Panc1 (cell line): ENCODE data around the gene TSC22D3.
A peak's percentile ranks its signal among the peaks of the same experiment; 100 is the strongest.

Experiments
- CTCF ChIP-seq: fragments of 450-650 bp; IDR thresholded peaks from 2 replicates; pipeline ENCODE4 v1.5.1; 2017; ENCODE audit warnings: mild to moderate bottlenecking
- TF ChIP-seq, protein P1 (sequence below), 2 experiments: IDR thresholded peaks; 2 replicates each; pipeline ENCODE4 v1.6.1; 2011 to 2012; ENCODE audit warnings: low read depth in 2 of 2, control low read depth in 1 of 2, low read length in 1 of 2, mild to moderate bottlenecking in 1 of 2, moderate library complexity in 1 of 2; ENCODE audit not compliant: insufficient read depth in 1 of 2

DNA sequence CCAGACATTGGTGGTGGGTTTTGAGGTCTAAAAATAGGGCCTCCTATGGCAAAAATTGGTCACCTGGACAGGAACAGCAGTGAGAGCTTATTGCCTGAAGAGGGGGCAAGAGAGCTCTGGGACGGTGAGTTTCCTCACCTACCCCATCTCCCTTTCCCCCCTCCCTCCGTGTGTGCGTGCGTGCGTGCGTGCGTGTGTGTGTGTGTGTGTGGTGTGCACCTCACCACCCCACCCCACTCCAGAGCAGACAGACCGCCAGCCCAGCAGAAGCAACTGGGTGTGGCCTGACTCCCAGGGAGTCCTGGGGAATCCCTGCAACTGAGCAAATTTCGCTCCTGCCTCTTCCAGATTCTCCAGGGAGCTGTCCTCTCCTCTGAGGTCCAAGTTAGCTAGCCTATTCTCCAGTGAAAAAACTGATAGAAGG, 102.6 kb downstream of the TSC22D3 start:
- TF ChIP-seq, protein P1, sequence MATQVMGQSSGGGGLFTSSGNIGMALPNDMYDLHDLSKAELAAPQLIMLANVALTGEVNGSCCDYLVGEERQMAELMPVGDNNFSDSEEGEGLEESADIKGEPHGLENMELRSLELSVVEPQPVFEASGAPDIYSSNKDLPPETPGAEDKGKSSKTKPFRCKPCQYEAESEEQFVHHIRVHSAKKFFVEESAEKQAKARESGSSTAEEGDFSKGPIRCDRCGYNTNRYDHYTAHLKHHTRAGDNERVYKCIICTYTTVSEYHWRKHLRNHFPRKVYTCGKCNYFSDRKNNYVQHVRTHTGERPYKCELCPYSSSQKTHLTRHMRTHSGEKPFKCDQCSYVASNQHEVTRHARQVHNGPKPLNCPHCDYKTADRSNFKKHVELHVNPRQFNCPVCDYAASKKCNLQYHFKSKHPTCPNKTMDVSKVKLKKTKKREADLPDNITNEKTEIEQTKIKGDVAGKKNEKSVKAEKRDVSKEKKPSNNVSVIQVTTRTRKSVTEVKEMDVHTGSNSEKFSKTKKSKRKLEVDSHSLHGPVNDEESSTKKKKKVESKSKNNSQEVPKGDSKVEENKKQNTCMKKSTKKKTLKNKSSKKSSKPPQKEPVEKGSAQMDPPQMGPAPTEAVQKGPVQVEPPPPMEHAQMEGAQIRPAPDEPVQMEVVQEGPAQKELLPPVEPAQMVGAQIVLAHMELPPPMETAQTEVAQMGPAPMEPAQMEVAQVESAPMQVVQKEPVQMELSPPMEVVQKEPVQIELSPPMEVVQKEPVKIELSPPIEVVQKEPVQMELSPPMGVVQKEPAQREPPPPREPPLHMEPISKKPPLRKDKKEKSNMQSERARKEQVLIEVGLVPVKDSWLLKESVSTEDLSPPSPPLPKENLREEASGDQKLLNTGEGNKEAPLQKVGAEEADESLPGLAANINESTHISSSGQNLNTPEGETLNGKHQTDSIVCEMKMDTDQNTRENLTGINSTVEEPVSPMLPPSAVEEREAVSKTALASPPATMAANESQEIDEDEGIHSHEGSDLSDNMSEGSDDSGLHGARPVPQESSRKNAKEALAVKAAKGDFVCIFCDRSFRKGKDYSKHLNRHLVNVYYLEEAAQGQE (IDR thresholded peaks at IDR 0.05; ENCODE audit: insufficient read depth in 1 of 2, low read depth in 2 of 2, low read length in 1 of 2): no peak
- peak; percentile 89 for TF ChIP-seq CTCF
